HepG2 (cell line): ENCODE results near the gene TH. TPM values are rescaled to one million over a fixed set of nuclear protein-coding genes. Genes with fewer than 3 reads are reported as not detected.
A peak's percentile ranks its signal among the peaks of the same experiment; 100 is the strongest.

Experiments used
- CENPT ChIP-seq: sonication (generic); formaldehyde crosslinking; IDR thresholded peaks from 2 replicates; pipeline ENCODE4 v1.8.0; 2022; ENCODE audit warnings: low read depth, mild to moderate bottlenecking, moderate library complexity, missing genetic modification reagents
- MIER2 ChIP-seq: IDR thresholded peaks from 2 replicates; pipeline ENCODE4 v1.6.1; 2016; ENCODE audit warnings: missing biosample characterization, missing genetic modification reagents
- ZBTB33 ChIP-seq: sonication (generic); formaldehyde crosslinking; IDR thresholded peaks from 2 replicates; pipeline ENCODE4 v1.4.0; 2020; ENCODE audit warnings: missing genetic modification reagents
- ZNF101 ChIP-seq: sonication (generic); formaldehyde crosslinking; IDR thresholded peaks from 2 replicates; pipeline ENCODE4 v1.4.0; 2020; ENCODE audit warnings: mild to moderate bottlenecking, low read depth, missing genetic modification reagents, borderline replicate concordance
- ZNF274 ChIP-seq: sonication (generic); formaldehyde crosslinking; IDR thresholded peaks from 2 replicates; pipeline ENCODE4 v1.5.1; 2020; ENCODE audit warnings: mild to moderate bottlenecking, missing genetic modification reagents
- ZNF33B ChIP-seq: sonication (generic); formaldehyde crosslinking; IDR thresholded peaks from 2 replicates; pipeline ENCODE4 v1.5.1; 2020; ENCODE audit warnings: mild to moderate bottlenecking, missing genetic modification reagents
- ZNF446 ChIP-seq: sonication (generic); formaldehyde crosslinking; IDR thresholded peaks from 2 replicates; pipeline ENCODE4 v1.5.0; 2020; ENCODE audit warnings: mild to moderate bottlenecking, missing genetic modification reagents
- ZNF549 ChIP-seq: sonication (generic); formaldehyde crosslinking; IDR thresholded peaks from 2 replicates; pipeline ENCODE4 v1.5.0; 2020; ENCODE audit warnings: missing genetic modification reagents
- ZNF570 ChIP-seq: sonication (generic); formaldehyde crosslinking; IDR thresholded peaks from 2 replicates; pipeline ENCODE4 v1.4.0; 2020; ENCODE audit warnings: mild to moderate bottlenecking, missing genetic modification reagents, borderline replicate concordance
- polyA plus RNA-seq, 8 experiments: library from polyadenylated mRNA; depleted of rRNA in 3 of 8; stranded (reverse) in 7 of 8; unstranded in 1 of 8; fragments of >200 nt; fragmentation: Illumina TruSeq in 4 of 8; extraction: Trizol in 4 of 8; gene quantifications; 2 replicates each; pipeline versions ENCODE4 v1.2.1 to v1.2.3, GENCODE V29; 2011 to 2016; ENCODE audit warnings: low read depth in 4 of 8, missing spikeins in 1 of 8, mixed read lengths in 1 of 8; ENCODE audit not compliant: insufficient read depth in 1 of 8
- total RNA-seq, 5 experiments: library from RNA; depleted of rRNA; stranded (reverse); fragments of >200 nt; fragmentation: Illumina TruSeq; extraction: Trizol; gene quantifications; 2 replicates each; pipeline ENCODE4 v1.2.3, GENCODE V29; 2016; ENCODE audit warnings: low read depth in 1 of 5
- TF ChIP-seq, protein P1 (sequence below): sonication (generic); formaldehyde crosslinking; IDR thresholded peaks from 2 replicates; pipeline ENCODE4 v1.8.0; 2022; ENCODE audit warnings: low read depth, missing genetic modification reagents
- TF ChIP-seq, protein P2 (sequence below): sonication (generic); formaldehyde crosslinking; IDR thresholded peaks from 2 replicates; pipeline ENCODE4 v1.4.0; 2020; ENCODE audit warnings: mild to moderate bottlenecking, missing genetic modification reagents
- TF ChIP-seq, protein P3 (sequence below): sonication (generic); formaldehyde crosslinking; IDR thresholded peaks from 2 replicates; pipeline ENCODE4 v1.4.0; 2020; ENCODE audit warnings: missing genetic modification reagents
- TF ChIP-seq, protein P4 (sequence below): sonication (generic); formaldehyde crosslinking; IDR thresholded peaks from 2 replicates; pipeline ENCODE4 v1.4.0; 2020; ENCODE audit warnings: mild to moderate bottlenecking, missing genetic modification reagents, borderline replicate concordance
- TF ChIP-seq, protein P5 (sequence below): sonication (generic); formaldehyde crosslinking; IDR thresholded peaks from 2 replicates; pipeline ENCODE4 v1.5.0; 2020; ENCODE audit warnings: mild to moderate bottlenecking, missing genetic modification reagents

TH gene
- total and polyA plus RNA-seq, 2 of the 13 experiments (the other 11 are each of a cell fraction or from before 2014, with no cell fraction given) = 0.36 TPM; not detected in 1

GRCh38 chr11:2128511-2129307, 42.9 kb downstream of the TH start (continued):
- TF ChIP-seq ZBTB33 (CRISPR knock-in tag) = no peak; the same call in 1 of the 2 replicates
- TF ChIP-seq, protein P1, sequence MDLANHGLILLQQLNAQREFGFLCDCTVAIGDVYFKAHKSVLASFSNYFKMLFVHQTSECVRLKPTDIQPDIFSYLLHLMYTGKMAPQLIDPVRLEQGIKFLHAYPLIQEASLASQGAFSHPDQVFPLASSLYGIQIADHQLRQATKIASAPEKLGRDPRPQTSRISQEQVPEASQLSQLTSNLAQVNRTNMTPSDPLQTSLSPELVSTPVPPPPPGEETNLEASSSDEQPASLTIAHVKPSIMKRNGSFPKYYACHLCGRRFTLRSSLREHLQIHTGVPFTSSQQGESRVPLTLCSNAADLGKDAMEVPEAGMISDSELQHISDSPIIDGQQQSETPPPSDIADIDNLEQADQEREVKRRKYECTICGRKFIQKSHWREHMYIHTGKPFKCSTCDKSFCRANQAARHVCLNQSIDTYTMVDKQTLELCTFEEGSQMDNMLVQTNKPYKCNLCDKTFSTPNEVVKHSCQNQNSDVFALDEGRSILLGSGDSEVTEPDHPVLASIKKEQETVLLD (CRISPR knock-in tag) = peak; percentile 51; the same call in 1 of the 2 replicates
- TF ChIP-seq ZNF446 (CRISPR knock-in tag) = peak; percentile 63; the same call in 1 of the 2 replicates
- TF ChIP-seq ZNF549 (CRISPR knock-in tag) = no peak
- TF ChIP-seq CENPT (CRISPR knock-in tag) = peak; percentile 66
- TF ChIP-seq ZNF33B (CRISPR knock-in tag) = no peak; the same call in 1 of the 2 replicates
- TF ChIP-seq, protein P2, sequence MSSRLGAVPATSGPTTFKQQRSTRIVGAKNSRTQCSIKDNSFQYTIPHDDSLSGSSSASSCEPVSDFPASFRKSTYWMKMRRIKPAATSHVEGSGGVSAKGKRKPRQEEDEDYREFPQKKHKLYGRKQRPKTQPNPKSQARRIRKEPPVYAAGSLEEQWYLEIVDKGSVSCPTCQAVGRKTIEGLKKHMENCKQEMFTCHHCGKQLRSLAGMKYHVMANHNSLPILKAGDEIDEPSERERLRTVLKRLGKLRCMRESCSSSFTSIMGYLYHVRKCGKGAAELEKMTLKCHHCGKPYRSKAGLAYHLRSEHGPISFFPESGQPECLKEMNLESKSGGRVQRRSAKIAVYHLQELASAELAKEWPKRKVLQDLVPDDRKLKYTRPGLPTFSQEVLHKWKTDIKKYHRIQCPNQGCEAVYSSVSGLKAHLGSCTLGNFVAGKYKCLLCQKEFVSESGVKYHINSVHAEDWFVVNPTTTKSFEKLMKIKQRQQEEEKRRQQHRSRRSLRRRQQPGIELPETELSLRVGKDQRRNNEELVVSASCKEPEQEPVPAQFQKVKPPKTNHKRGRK = no peak
- TF ChIP-seq, protein P3, sequence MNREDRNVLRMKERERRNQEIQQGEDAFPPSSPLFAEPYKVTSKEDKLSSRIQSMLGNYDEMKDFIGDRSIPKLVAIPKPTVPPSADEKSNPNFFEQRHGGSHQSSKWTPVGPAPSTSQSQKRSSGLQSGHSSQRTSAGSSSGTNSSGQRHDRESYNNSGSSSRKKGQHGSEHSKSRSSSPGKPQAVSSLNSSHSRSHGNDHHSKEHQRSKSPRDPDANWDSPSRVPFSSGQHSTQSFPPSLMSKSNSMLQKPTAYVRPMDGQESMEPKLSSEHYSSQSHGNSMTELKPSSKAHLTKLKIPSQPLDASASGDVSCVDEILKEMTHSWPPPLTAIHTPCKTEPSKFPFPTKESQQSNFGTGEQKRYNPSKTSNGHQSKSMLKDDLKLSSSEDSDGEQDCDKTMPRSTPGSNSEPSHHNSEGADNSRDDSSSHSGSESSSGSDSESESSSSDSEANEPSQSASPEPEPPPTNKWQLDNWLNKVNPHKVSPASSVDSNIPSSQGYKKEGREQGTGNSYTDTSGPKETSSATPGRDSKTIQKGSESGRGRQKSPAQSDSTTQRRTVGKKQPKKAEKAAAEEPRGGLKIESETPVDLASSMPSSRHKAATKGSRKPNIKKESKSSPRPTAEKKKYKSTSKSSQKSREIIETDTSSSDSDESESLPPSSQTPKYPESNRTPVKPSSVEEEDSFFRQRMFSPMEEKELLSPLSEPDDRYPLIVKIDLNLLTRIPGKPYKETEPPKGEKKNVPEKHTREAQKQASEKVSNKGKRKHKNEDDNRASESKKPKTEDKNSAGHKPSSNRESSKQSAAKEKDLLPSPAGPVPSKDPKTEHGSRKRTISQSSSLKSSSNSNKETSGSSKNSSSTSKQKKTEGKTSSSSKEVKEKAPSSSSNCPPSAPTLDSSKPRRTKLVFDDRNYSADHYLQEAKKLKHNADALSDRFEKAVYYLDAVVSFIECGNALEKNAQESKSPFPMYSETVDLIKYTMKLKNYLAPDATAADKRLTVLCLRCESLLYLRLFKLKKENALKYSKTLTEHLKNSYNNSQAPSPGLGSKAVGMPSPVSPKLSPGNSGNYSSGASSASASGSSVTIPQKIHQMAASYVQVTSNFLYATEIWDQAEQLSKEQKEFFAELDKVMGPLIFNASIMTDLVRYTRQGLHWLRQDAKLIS (CRISPR knock-in tag) = peak; percentile 90
- TF ChIP-seq, protein P4, sequence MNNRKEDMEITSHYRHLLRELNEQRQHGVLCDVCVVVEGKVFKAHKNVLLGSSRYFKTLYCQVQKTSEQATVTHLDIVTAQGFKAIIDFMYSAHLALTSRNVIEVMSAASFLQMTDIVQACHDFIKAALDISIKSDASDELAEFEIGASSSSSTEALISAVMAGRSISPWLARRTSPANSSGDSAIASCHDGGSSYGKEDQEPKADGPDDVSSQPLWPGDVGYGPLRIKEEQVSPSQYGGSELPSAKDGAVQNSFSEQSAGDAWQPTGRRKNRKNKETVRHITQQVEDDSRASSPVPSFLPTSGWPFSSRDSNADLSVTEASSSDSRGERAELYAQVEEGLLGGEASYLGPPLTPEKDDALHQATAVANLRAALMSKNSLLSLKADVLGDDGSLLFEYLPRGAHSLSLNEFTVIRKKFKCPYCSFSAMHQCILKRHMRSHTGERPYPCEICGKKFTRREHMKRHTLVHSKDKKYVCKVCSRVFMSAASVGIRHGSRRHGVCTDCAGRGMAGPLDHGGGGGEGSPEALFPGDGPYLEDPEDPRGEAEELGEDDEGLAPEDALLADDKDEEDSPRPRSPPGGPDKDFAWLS (CRISPR knock-in tag) = no peak
- TF ChIP-seq, protein P5, sequence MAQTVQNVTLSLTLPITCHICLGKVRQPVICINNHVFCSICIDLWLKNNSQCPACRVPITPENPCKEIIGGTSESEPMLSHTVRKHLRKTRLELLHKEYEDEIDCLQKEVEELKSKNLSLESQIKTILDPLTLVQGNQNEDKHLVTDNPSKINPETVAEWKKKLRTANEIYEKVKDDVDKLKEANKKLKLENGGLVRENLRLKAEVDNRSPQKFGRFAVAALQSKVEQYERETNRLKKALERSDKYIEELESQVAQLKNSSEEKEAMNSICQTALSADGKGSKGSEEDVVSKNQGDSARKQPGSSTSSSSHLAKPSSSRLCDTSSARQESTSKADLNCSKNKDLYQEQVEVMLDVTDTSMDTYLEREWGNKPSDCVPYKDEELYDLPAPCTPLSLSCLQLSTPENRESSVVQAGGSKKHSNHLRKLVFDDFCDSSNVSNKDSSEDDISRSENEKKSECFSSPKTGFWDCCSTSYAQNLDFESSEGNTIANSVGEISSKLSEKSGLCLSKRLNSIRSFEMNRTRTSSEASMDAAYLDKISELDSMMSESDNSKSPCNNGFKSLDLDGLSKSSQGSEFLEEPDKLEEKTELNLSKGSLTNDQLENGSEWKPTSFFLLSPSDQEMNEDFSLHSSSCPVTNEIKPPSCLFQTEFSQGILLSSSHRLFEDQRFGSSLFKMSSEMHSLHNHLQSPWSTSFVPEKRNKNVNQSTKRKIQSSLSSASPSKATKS (CRISPR knock-in tag) = no peak
- TF ChIP-seq MIER2 (CRISPR knock-in tag) = no peak
- peak; percentile 56; the same call in 1 of the 2 replicates for TF ChIP-seq ZNF101
- TF ChIP-seq ZNF570 (CRISPR knock-in tag) = no peak
- no peak for TF ChIP-seq ZNF274 (CRISPR knock-in tag)
